ENCODE results near the gene AKAP13.
A peak's percentile ranks its signal among the peaks of the same experiment; 100 is the strongest.
"Not testable (repeated sequence)": the region's sequence is repeated elsewhere in the genome, so short reads cannot be mapped to it uniquely, and the experiment has no call there.

Gene AKAP13

GRCh38 chr15:85453144-85453872 lies 72.9 kb downstream of the AKAP13 start:
- DNase-seq, result no peak

GRCh38 chr15:85454403-85454802 lies 74.0 kb downstream of the AKAP13 start:
- no peak for DNase-seq

DNA sequence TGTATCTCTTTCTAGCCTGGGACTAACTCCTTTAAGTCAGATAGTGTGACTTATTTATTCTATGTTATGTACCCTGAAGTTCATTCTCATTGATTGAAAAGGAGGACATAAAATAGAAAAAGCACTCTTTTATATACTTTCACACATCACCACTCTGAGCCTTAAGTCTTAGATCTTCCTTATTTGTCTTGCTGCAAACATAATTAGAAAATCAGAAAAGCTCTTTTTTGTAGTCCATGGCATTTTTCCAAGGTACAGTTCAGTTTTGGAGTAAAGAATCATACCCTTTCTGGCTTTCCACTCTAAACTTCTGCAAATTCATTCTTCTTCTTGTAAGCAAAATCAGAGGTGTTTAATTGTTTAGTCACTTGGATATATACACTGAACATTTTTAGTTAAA lies 75.5 kb downstream of the AKAP13 start:
- DNase-seq, result no peak

- DNase-seq, result no peak
These were observed 76.4 kb downstream of the AKAP13 start for GRCh38 chr15:85456798-85457197.

DNA sequence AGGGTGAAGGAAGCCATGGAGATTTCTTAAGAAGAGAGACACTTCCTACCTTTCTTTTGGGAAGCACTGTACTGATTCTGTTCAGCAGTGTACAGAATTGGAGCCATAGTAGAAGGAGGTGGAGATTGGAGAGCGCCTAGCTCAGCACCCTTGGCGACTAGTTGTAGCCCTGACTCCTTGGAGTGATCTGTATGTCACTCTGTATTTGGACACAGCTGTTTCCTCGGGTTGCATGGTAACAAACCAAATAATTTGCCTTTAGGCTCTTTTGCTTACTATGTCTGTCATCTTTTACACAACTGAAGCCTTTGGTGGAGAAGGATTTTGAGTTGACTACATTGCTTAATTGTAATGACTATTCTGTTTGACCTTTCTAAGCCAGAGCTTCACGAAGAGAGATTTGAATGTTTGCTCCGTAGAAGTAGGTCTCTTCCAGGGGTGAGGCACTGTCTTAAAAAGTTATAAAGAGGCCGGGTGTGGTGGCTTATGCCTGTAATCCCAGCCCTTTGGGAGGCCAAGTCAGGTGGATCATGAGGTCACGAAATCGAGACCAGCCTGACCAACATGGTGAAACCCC lies 77.1 kb downstream of the AKAP13 start:
- DNase-seq, result no peak

GRCh38 chr15:85458764-85459163 lies 78.4 kb downstream of the AKAP13 start:
- no peak for DNase-seq

GRCh38 chr15:85462029-85462428 lies 81.6 kb downstream of the AKAP13 start:
- no peak for DNase-seq

DNA sequence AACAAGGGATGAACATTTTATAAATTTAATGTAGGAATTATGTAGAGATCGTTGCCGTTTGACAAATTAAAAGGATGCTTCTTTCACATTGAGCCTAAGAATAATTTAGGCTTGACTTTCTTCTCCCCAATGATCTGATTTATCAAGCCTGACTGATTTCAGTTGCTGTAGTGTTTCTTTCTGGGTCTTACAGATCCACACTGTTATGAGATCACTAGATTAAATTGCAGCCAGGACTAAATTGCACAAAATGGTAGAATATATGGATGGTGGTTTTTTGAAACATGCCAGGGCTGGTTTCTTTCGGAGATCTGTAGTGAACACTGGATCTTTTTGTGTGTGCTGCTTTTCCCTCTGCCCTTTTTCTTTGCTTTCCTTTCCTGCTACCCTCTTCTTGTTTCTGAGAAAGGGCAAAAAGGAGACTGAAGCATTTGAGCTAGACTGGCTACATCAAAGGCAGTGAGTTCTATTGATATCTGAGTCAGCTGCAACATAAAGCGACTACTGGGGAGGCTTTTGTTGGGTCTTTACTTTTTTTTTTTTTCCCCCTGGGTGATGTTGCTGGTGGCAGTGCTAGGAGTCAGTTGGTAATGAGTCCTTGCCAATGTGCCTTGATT lies 83.0 kb downstream of the AKAP13 start:
- DNase-seq, result no peak

DNA sequence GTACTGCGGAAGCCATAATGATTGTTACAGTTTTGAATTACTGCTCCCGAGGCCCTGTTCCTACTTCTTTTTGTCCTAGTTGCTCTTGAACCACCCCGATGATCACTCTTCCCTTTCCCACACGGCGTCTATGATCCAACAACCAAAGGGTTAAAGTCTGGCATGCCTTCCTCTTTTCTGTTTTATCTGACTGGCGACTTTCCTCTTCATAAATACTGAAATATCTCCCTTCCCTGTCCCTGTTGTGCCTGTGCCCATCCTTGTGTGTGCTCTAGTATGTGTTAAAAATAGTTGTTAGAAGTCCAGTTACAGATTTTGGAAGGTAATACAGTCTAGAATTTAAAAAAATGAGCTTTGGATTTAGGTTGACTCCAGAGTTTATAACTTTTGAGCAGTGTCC lies 83.6 kb downstream of the AKAP13 start:
- DNase-seq, result no peak

DNA sequence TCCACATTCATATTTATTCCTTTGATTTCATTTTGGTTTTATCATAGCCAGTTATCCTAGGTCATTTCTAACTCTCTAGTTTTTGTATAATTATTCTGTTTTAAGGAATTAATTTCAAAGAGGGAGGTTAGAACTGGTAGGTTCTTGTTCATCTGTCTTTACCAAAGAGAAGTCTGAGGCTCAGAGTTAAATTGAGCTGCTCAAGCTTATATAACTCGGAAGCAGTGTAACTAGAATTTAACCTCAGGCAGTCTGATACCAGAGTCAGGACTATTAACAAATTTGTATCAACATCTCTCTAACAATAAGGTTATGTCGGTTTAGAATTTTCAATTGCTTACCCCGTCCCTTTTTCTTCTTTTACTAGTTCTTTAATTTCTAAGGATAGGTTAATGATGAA lies 84.1 kb downstream of the AKAP13 start:
- DNase-seq, result no peak

GRCh38 chr15:85470563-85471271 lies 90.3 kb downstream of the AKAP13 start:
- DNase-seq, result no peak

DNA sequence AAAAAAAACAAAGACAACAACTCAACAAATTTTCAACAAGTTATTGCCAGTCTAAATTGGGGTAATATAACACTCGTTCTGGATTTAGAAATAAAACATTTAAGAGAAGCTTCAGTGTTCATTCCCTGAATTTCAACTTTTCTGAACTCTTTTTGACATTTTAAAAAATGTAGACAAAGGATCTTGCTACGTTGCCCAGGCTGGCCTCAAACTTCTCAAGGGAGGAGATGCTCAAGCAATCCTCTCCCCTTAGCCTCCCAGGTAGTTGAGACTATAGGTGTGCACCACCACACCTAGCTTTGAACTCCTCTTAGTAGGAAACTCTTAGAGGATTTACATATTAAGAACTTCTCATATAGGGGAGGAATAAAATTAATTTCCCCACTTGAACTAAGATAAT lies 91.9 kb downstream of the AKAP13 start:
- DNase-seq, result no peak

DNA sequence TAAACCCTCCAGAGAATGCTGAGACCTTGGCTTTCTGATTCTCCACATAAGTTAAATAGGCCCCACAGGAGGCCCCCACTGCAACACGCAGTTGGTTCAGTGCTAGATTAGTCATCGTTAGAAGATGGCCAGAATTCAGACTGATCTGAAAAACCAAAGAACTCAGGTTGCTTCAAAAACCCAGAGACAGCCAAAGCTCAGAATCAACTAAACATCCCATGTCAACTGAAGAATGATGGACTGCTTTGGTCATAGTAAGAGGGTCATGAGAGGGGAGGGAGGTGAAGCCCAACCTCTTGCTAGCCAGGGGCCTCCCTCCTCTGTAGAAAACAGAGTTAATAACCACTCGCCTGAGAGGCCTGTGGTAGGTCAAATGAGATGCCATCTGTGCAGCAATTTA lies 93.1 kb downstream of the AKAP13 start:
- DNase-seq, result no peak

DNA sequence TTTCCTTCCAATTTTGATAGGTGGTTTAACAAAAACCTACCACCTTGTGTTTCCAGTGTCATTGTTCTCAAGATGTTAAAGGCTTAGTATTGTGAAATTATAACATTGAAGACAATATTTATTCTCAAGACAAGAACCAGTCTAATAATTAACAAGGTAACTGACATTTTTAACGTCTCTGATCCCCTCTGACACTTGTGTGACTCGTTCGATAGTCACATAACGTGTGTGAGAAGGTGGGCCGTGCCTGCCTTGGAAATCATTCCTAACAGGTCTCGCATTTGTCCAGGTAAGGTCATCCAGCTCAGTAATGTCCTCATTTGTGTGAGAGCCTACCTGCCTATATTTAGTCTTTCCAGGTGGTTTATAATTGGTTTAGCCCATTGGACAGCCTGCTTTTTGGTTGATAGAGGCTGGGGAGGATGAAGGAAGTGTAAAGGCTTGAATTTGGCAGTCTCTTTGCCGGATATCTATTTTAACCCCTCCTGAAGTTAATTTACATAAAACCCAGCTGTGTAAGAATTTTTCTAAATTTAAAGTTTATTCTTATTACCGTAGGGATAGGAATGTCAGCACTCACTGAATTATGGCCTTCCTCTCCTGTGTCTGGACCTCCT lies 94.4 kb downstream of the AKAP13 start:
- DNase-seq, result no peak

GRCh38 chr15:85475317-85475701 lies 94.9 kb downstream of the AKAP13 start:
- DNase-seq, result no peak

DNA sequence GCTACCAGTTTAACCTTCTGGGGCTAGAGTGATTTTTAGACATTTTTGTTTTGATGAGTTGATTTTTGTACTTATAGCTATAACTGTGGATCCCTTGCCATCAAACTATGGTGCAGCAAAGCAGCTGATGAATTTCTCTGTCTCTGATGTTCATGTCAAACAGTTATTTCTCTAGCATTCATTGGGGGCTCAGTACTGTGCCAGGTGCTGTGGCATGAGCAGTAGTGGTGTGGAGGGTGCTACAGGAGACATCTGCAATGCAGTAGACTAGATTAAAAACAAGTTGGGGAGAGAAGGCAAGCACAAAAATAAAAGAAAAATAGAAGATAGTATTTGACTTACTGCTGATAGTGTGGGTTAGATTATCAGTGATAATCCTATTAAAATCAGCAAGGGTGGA lies 95.3 kb downstream of the AKAP13 start:
- DNase-seq, result no peak

DNA sequence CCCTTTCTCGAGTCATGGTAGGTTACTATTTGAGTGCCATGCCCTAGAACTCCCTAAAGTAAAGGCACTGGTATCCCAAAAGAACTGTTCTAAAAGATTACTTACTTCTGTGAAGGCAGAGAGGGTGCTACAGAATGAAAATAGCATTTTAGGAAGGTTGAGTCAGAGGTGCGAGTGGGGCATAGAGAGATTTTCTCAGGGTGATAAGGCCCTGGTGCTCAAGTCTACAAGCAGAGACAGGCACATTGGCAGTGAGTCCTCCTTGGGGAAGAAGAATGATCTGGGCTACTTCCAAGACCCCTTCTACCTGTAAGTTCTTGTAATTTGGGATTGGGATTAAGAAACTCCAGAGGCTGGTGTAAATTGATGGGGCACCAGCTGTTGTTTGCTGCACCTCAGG lies 96.7 kb downstream of the AKAP13 start:
- DNase-seq, result no peak

GRCh38 chr15:85477730-85478129 lies 97.3 kb downstream of the AKAP13 start:
- no peak for DNase-seq

GRCh38 chr15:85479071-85479647 lies 98.8 kb downstream of the AKAP13 start:
- peak; percentile 76 for DNase-seq

DNA sequence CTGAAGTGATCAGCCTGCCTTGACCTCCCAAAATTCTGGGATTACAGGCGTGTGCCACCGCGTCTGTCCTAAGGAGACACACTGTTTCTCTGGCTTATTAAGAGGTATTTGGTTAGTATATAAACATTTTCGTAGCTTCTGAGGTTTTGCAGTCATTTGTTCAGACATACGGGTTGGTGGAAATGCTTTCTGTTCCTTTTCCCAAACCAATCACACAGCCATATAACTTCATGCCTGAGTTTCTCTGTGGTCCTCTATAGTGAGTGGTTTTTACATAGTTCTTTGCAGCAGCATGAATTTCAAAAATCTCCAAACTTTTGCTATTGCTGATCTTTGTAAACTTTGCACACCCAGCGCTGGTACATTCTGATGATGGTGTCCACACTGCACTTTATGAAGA lies 100.5 kb downstream of the AKAP13 start:
- no peak for DNase-seq

DNA sequence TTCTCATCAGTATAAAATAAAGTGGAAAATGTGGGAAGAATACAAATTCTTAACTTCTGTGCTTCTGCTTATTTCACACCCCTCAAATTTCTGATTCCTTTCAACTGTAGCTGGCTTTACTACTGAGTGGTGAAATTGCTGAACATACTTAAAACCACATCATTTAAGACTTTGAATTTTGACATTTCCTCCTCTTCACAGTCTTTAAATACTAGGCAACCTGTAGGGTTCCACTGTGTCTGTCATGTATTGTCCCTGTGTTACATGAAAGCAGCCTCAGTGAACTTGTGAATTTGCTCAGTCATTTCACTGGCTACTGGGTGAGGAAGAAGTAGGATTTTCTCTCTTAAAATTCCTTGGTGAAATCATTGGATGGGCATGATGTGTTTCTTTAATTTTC lies 101.1 kb downstream of the AKAP13 start:
- not testable (repeated sequence) for DNase-seq

DNA sequence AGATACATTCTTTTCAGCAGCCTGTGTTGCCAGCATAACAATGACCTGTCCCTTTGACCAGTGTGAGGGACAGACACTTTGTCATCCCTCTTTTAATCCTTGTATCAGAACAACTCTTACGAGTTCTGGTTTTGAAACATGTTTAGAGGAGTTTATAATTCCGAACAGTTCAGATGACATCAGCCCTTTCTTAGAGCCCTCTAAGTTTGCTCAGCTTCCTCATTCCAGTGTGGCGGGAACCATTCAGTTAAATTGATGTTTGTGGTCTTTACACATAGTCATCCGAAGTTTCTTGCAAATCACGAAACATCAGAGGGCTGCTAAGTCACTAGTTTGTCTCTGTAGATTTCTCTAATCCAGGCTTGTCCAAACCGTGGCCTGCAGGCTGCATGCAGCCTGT lies 102.5 kb downstream of the AKAP13 start:
- no peak for DNase-seq

GRCh38 chr15:85483955-85484354 lies 103.6 kb downstream of the AKAP13 start:
- DNase-seq, result not testable (repeated sequence)
